ENCODE data around the gene GALR2.
"Not testable (repeated sequence)": the region's sequence is repeated elsewhere in the genome, so short reads cannot be mapped to it uniquely, and the experiment has no call there.

The GALR2 gene

GRCh38 chr17:76074390-76075363 is at the start of gene GALR2:
TSS of gene GALR2 (plus strand) at chr17:76074781. CDS start at chr17:76074884, 103 bp downstream.
- no peak for DNase-seq

- no peak for DNase-seq
Measured at GRCh38 chr17:76025294-76025693, 49.3 kb upstream of the GALR2 start.

DNA sequence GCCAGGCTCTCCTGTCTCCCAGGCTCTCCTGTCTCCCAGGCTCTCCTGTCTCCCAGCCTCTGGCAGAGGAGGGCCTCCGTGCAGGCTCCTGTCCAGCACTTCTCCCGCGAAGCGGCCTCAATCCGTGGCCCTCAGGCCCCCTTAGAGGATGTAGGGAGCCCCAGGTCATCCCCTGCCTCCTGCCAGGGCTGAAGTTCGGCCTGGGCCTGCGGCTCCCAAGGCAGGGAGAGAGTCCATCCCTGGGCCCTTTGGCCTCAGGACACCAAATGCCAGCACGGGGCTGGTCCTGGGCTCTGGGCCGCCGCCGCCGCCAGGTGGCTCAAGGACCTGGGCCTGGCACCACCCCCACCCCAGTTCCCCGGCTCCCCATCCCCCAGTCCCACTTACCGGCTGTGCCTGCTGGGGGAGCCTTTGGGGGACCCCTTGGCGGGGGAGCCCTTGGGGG is 47.8 kb upstream of the GALR2 start:
- DNase-seq = no peak

- DNase-seq = no peak
Measured at GRCh38 chr17:76027159-76027839, 47.3 kb upstream of the GALR2 start, which contains the start of gene EVPL. TSS of gene EVPL (minus strand) at chr17:76027306. CDS start at chr17:76027198, 108 bp downstream.

DNA sequence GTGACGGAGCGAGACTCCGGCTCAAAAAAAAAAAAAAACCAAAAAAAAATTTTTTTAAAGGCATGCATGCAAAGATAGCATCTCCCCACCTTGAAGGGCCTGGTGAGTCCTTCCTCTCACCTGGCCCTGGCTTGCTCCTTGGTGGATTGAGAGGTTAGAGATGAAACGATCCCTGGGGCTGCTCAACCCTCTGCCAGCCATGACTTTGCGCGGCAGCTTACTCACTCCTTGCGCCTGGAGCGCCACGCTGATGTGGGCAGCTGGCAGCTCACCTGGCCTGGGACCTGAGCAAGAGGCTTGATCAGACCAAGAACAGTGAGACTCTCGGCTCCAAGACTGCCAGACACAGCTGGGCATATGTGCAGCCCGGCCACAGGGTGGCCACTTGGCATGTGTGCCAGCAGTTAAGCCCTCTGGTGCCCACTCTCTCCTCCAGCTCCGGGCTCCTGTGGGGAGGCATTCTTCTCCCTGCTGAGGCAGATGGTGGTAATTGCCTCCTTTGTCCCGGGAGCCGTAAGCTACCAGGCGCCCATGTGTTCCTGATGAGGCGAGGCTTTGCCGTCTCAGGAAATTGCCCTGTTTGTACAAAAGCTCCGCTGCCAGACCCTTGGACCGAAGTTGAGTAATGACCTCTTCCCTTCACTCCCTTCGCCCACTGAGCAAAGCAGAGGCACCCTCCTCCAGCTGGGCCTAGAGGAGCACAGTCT is 42.4 kb upstream of the GALR2 start:
- peak; percentile 8 for DNase-seq

DNA sequence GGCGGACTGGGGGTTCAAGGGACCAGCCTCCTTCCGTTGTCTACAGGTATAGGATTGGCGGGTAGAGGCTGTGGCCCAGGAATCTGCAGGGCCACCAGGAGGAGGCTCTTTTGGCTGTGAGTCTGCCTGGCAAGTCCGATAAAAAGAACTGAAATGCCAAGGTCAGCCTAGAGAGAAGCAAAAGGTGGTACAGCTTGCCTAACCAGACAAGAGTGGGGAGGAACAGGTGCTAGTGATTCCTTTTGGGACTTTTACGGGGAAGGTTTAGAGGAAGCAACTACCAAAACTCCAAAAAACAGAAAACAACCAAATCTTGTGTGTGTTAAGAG is 41.8 kb upstream of the GALR2 start:
- DNase-seq = no peak

DNA sequence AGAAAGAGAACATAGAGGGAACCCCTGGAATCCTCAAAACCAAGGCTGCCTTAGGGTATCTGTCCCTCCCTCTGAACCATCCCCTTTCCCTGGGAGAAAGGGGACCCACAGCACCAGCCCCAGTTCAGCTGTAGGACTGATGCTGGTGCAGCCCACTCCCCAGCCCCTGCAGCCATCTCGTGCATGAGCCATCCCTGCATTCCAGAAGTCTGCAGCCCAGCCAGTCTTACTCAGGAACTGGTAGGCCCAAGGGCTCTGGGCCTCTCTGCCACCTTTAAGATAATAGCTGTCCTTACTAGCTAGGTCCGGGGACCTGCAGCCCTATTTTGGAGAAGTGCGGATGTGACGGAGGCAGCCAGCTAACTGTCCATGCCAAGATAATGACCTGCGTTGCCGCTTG is 41.4 kb upstream of the GALR2 start:
- DNase-seq = no peak

DNA sequence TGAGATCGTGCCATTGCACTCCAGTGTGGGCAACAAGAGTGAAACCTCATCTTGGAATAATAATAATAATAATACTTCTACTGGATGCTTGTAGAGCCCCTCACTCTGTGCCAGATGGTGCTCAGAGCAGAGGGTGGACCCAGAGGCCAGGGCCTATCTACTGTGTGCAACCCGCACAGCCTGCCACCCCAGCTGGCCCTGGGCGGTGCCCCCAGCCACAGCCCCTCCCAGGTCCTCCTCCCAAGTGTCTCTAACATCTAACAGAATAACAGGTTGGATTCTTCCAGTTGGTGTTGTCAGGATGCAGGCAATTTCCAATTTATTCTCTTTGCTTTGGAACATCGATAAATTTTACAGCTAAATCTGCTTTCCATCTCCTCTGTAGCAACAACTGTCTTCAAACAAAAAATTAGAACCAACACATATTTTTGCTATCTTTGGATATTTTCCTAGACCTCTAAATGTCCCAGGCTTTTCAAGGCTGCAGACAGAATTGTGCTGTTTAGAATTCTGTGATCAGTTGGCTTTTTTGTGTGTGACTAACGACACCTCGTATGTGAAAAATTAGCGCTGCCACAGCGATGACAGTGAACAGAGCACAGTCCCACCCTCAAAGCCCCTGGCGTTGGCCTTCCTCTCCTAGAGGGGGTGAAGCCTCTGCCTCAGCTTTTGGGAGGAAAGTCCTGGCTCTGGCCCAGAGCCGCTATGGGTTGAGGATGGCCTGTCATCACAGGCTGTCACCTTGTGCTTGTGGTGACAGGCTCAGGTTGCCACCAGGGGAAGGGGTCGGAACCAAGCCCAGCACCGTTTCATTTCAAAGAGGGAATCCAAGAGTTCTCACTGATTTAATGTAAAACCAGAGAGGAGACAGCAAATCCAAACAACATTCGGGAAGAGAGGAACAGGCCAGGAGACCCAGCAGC is 39.9 kb upstream of the GALR2 start:
- DNase-seq = no peak

DNA sequence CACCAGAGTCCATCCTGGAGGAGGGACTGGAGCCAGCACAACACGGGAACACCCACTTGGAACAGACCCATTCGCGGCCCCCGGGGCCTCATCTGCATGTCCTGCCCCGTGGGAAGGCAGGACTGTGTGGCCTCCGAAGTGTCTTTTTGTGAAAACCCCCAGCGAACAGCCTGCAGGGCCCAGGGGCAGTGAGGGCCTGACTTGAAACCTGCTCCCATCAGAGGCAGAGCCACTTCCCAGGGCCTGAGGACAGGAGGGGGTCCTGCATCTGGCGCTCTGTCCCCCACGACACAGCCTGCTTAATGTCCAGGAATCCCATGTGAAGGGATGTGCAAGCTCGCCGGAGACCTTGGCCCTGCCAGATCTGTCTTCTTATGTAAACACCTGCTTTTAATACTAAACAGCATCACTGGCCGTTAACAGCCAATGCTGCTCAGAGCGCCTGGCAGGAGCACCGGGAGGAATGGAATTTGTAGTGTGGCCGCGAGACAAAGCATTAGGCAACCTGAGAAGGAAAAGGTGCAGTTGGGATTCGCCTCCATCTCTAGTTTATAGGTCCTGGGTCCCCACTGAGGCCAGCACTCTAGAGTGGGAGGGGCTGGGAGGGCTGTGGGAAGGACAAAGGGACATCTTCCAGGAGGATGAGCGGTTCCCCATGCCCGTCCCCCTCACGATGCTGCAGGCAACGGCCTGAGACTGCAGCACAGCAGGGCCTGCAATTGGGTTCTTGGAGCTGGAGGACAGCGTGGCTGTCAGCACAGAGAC is 37.9 kb upstream of the GALR2 start:
- DNase-seq = peak; percentile 2

DNA sequence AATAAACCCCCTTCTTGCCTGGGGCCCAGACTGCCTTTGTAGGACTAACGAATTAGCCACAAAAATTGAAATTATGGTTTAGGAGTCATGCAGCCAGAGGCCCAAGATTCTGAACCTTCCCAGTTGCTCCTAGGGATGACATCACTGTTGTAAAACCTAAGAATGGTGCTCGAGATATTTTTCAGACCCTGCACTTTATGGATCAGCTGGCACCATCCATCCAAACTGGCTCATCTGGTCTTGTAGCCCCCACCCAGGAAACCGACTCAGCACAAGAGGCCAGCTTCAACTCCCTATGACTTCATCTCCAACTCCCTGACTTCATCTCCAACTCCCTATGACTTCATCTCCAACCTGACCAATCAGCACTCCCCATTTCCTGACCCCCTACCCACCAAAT is 36.5 kb upstream of the GALR2 start:
- no peak for DNase-seq

DNA sequence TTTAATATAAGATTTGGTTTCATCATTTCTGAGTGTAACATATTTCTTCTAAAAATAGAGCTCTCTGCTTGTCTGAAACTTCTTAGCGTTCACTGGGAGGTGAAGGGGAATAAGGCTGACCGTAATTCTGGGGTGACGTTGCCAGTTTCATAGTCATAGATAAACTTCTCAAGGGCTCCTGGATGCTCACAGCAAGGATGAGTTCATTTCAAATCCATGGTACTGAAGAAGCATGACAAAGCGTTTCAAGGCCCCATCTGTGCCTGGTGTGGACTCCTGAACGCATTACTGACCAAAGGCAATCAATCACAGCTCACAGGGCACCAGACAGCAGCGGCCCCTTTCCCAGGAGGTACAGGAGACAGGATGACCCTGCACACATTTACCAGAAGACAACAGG is 35.5 kb upstream of the GALR2 start:
- no peak for DNase-seq

DNA sequence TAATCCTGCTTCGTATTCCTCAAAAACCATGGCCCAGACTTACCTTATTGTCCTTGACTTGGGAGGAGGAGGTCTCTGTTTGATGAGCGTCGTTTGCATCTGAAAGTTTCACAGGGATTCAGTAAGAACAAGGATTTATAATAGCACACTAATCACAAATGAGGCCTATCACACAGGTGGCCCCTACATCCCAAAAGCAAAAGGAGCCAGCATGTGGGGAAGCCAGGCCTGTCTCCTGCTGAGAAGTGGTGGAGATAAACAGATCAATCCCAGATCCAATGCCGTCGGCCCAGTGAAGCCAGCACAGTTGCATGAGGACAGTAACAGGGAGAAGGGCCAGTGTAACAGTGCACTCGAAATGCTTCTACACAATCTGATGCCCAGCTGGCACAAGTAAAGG is 34.2 kb upstream of the GALR2 start:
- no peak for DNase-seq

DNA sequence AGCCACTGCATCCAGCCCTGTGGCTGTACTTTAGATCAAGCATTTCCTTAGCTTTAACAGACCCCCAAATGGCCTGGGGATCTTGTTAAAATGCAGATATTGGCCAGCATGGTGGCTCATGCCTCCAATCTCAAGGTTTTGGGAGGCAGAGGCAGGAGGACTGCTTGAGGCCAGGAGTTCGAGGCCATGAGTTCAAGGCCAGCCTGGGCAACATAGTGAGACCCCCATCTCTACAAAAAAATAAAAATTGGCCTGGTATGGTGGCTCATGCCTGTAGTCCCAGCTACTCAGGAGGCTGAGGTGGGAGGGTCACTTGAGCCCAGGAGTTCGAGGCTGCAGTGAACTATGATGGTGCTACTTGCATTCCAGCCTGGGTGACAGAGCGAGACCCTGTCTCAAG is 31.7 kb upstream of the GALR2 start:
- DNase-seq = not testable (repeated sequence)

- DNase-seq = not testable (repeated sequence)
Measured at GRCh38 chr17:76044475-76045007, 30.0 kb upstream of the GALR2 start.

DNA sequence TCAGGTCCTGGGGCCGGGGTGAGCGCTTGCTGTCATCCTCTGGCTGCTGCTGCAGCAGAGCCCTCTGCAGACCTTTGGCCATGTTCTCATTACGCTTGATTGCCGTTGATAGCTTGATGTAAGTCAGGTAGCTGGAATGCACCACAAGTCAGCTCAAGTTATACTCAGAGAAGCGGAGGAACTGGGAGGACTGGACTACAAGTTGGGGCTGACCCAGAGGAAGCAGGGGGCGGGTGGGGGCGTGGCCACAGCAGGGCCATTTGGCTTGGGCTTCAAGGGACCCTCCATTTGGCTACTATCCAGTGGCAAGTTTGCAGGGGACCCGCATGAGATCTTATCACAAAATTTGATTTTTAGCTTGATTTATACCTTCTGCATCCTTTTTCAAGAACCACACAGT is 28.5 kb upstream of the GALR2 start:
- no peak for DNase-seq

GRCh38 chr17:76048025-76048605 is 26.5 kb upstream of the GALR2 start:
- no peak for DNase-seq

DNA sequence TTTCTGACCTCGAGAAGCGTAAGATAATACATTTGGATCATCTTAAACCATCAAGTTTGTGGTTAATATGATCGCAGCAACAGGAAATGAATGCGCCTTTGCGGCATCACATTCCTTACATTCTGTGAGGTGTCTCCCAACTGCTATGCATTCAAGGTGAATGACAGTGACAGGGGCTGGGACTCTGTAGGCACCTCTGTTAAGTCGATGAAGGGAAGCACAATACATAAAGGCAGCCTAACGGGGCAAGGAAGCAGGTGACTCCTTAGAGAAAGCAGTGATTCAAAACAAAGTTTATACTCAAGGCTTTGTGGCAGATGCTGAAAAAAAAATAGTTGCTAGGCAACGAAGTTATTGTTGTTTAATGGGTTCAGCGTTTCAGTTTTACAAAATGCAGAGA is 25.9 kb upstream of the GALR2 start:
- no peak for DNase-seq

- no peak for DNase-seq
Measured at GRCh38 chr17:76049239-76049638, 25.3 kb upstream of the GALR2 start.

- DNase-seq = no peak
Measured at GRCh38 chr17:76049836-76050537, 24.6 kb upstream of the GALR2 start.

Data from NCI-H2227 treated with DMSO at 0.1 percent for 48 hours (cell line).